SK-N-SH treated with all-trans-retinoic acid at 6 μM for 48 hours (cell line): ENCODE data around the gene GCHFR.

ENCODE experiments used
- ATAC-seq: fragments of 200-7000 bp; cut with Tn5 transposase; 3 replicates; pipeline ENCODE4 v1.9.1; 2020; ENCODE audit warnings: mild to moderate bottlenecking, moderate library complexity
- ARNTL ChIP-seq: fragments of 450-650 bp; formaldehyde crosslinking; IDR thresholded peaks from 2 replicates; pipeline ENCODE4 v1.5.0; 2020; ENCODE audit warnings: low read depth, mild to moderate bottlenecking, moderate library complexity, borderline replicate concordance
- CREB5 ChIP-seq: fragments of 250-450 bp; sonication (Bioruptor Pico); IDR thresholded peaks from 2 replicates; pipeline ENCODE4 v1.5.1; 2020; ENCODE audit warnings: low read depth, mild to moderate bottlenecking, moderate library complexity
- ESRRG ChIP-seq: fragments of 250-450 bp; sonication (Bioruptor Pico); IDR thresholded peaks from 2 replicates; pipeline ENCODE4 v1.6.1; 2021; ENCODE audit warnings: mild to moderate bottlenecking
- GLIS3 ChIP-seq: fragments of 250-450 bp; sonication (Bioruptor Pico); IDR thresholded peaks from 2 replicates; pipeline ENCODE4 v1.5.0; 2020; ENCODE audit warnings: mild to moderate bottlenecking, moderate library complexity
- OSR1 ChIP-seq: fragments of 250-450 bp; sonication (Bioruptor Pico); IDR thresholded peaks from 2 replicates; pipeline ENCODE4 v1.8.0; 2022; ENCODE audit warnings: moderate library complexity, mild to moderate bottlenecking, inconsistent platforms
- PPARA ChIP-seq: fragments of 250-450 bp; sonication (Bioruptor Pico); IDR thresholded peaks from 2 replicates; pipeline ENCODE4 v1.5.0; 2020; ENCODE audit warnings: mild to moderate bottlenecking, borderline replicate concordance
- RARB ChIP-seq: fragments of 250-450 bp; sonication (Bioruptor Pico); IDR thresholded peaks from 2 replicates; pipeline ENCODE4 v1.8.0; 2021; ENCODE audit warnings: mild to moderate bottlenecking, moderate library complexity
- SNAI2 ChIP-seq: fragments of 250-450 bp; sonication (Bioruptor Pico); IDR thresholded peaks from 2 replicates; pipeline ENCODE4 v1.5.0; 2020; ENCODE audit warnings: mild to moderate bottlenecking, moderate library complexity
- ZC3H10 ChIP-seq: fragments of 250-450 bp; sonication (Bioruptor Pico); IDR thresholded peaks from 2 replicates; pipeline ENCODE4 v1.5.1; 2021; ENCODE audit warnings: mild to moderate bottlenecking, moderate library complexity
- ZFP3 ChIP-seq: fragments of 250-450 bp; sonication (Bioruptor Pico); IDR thresholded peaks from 2 replicates; pipeline ENCODE4 v1.5.0; 2020; ENCODE audit warnings: mild to moderate bottlenecking, moderate library complexity
- ZFP30 ChIP-seq: fragments of 450-650 bp; formaldehyde crosslinking; IDR thresholded peaks from 2 replicates; pipeline ENCODE4 v1.5.0; 2022; ENCODE audit warnings: mild to moderate bottlenecking, moderate library complexity
- ZNF565 ChIP-seq: fragments of 450-650 bp; formaldehyde crosslinking; conservative IDR thresholded peaks from 2 replicates; pipeline ENCODE4 v1.5.0; 2020; ENCODE audit warnings: low read depth, mild to moderate bottlenecking, moderate library complexity
- TF ChIP-seq, protein P1 (sequence below): fragments of 250-450 bp; sonication (Bioruptor Pico); IDR thresholded peaks from 2 replicates; pipeline ENCODE4 v1.8.0; 2021; ENCODE audit warnings: low read depth, mild to moderate bottlenecking, moderate library complexity, borderline replicate concordance
- TF ChIP-seq, protein P2 (sequence below): fragments of 250-450 bp; sonication (Bioruptor Pico); IDR thresholded peaks from 2 replicates; pipeline ENCODE4 v1.5.0; 2020; ENCODE audit warnings: mild to moderate bottlenecking, moderate library complexity
- TF ChIP-seq, protein P3 (sequence below): fragments of 250-450 bp; sonication (Bioruptor Pico); IDR thresholded peaks from 2 replicates; pipeline ENCODE4 v1.8.0; 2020; ENCODE audit warnings: mild to moderate bottlenecking, moderate library complexity, borderline replicate concordance

The GCHFR gene

GRCh38 chr15:40769274-40770146 lies 5.6 kb downstream of the GCHFR start, which contains the start of gene C15orf62 (continued):
- TF ChIP-seq, protein P1, sequence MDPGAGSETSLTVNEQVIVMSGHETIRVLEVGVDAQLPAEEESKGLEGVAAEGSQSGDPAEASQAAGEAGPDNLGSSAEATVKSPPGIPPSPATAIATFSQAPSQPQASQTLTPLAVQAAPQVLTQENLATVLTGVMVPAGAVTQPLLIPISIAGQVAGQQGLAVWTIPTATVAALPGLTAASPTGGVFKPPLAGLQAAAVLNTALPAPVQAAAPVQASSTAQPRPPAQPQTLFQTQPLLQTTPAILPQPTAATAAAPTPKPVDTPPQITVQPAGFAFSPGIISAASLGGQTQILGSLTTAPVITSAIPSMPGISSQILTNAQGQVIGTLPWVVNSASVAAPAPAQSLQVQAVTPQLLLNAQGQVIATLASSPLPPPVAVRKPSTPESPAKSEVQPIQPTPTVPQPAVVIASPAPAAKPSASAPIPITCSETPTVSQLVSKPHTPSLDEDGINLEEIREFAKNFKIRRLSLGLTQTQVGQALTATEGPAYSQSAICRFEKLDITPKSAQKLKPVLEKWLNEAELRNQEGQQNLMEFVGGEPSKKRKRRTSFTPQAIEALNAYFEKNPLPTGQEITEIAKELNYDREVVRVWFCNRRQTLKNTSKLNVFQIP (CRISPR knock-in tag): no peak
- TF ChIP-seq OSR1 (no peak), RARB (CRISPR knock-in tag) (no peak), ZNF565 (CRISPR knock-in tag) (no peak), ARNTL (CRISPR knock-in tag) (no peak)

GRCh38 chr15:40770147-40770721 lies 6.4 kb downstream of the GCHFR start:
- ATAC-seq: no peak
- TF ChIP-seq, protein P2, sequence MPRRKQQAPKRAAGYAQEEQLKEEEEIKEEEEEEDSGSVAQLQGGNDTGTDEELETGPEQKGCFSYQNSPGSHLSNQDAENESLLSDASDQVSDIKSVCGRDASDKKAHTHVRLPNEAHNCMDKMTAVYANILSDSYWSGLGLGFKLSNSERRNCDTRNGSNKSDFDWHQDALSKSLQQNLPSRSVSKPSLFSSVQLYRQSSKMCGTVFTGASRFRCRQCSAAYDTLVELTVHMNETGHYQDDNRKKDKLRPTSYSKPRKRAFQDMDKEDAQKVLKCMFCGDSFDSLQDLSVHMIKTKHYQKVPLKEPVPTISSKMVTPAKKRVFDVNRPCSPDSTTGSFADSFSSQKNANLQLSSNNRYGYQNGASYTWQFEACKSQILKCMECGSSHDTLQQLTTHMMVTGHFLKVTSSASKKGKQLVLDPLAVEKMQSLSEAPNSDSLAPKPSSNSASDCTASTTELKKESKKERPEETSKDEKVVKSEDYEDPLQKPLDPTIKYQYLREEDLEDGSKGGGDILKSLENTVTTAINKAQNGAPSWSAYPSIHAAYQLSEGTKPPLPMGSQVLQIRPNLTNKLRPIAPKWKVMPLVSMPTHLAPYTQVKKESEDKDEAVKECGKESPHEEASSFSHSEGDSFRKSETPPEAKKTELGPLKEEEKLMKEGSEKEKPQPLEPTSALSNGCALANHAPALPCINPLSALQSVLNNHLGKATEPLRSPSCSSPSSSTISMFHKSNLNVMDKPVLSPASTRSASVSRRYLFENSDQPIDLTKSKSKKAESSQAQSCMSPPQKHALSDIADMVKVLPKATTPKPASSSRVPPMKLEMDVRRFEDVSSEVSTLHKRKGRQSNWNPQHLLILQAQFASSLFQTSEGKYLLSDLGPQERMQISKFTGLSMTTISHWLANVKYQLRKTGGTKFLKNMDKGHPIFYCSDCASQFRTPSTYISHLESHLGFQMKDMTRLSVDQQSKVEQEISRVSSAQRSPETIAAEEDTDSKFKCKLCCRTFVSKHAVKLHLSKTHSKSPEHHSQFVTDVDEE: no peak
- TF ChIP-seq CREB5 (CRISPR knock-in tag) (no peak), GLIS3 (CRISPR knock-in tag) (no peak), SNAI2 (CRISPR knock-in tag) (no peak), RARB (CRISPR knock-in tag) (no peak), ESRRG (no peak), ZNF565 (CRISPR knock-in tag) (no peak), ZFP3 (CRISPR knock-in tag) (no peak), ARNTL (CRISPR knock-in tag) (no peak), PPARA (CRISPR knock-in tag) (no peak), ZC3H10 (no peak)
- TF ChIP-seq, protein P3, sequence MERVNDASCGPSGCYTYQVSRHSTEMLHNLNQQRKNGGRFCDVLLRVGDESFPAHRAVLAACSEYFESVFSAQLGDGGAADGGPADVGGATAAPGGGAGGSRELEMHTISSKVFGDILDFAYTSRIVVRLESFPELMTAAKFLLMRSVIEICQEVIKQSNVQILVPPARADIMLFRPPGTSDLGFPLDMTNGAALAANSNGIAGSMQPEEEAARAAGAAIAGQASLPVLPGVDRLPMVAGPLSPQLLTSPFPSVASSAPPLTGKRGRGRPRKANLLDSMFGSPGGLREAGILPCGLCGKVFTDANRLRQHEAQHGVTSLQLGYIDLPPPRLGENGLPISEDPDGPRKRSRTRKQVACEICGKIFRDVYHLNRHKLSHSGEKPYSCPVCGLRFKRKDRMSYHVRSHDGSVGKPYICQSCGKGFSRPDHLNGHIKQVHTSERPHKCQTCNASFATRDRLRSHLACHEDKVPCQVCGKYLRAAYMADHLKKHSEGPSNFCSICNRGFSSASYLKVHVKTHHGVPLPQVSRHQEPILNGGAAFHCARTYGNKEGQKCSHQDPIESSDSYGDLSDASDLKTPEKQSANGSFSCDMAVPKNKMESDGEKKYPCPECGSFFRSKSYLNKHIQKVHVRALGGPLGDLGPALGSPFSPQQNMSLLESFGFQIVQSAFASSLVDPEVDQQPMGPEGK (CRISPR knock-in tag): no peak

DNA sequence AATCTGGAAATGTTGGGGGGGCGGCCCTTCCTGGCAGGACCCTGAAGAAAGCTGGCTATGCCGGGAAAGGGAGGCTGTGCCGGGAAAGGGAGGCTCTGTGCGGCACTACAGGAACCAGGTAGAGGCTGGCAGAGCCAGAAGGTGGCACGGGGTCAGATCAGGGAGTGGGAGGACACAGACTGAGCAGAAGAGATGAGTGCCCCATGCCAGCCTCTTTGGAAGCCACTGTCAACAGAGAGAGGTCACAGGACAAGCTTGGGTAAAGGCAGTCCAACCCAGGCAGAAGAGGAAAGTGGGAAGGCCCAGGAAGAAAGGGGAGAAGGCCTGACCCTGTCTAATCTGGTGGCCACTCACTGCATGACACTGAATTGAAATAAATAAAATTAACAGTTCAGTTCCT lies 7.4 kb downstream of the GCHFR start:
- no peak for ATAC-seq
- TF ChIP-seq SNAI2 (CRISPR knock-in tag): no peak
- TF ChIP-seq, protein P2: no peak
- no peak for TF ChIP-seq RARB (CRISPR knock-in tag)
- TF ChIP-seq PPARA (CRISPR knock-in tag): no peak
- TF ChIP-seq ZFP30 (CRISPR knock-in tag): no peak
